CD14-positive monocyte (primary cell): ENCODE data around the gene CCDC15. TPM values are rescaled to one million over a fixed set of nuclear protein-coding genes. Genes with fewer than 3 reads are reported as not detected.

ENCODE experiments used
- DNase-seq, 3 donors: peaks; one replicate each; pipeline ENCODE4 v3.0.0-alpha.2; 2011 to 2022
- H2AFZ ChIP-seq: 2 replicates; pipeline ENCODE4 v1.6.0; 2012; ENCODE audit warnings: mild to moderate bottlenecking, low read depth, low read length, inconsistent platforms; ENCODE audit not compliant: insufficient read depth, poor library complexity, severe bottlenecking
- H3K27ac ChIP-seq, 2 donors: 1 replicate in 1 of 2; 2 replicates in 1 of 2; pipeline ENCODE4 v1.5.1; 2012 to 2013; ENCODE audit warnings: low read length in 2 of 2, control low read depth in 1 of 2, inconsistent platforms in 1 of 2, low read depth in 1 of 2, mild to moderate bottlenecking in 1 of 2
- H3K27me3 ChIP-seq, 2 donors: one replicate each; pipeline versions ENCODE4 v1.6.0 to v1.6.1; 2011 to 2013; ENCODE audit warnings: low read length in 2 of 2; ENCODE audit not compliant: control insufficient read depth in 2 of 2, insufficient read depth in 2 of 2
- H3K36me3 ChIP-seq, 2 donors: replicated peaks in 1 of 2; 1 replicate in 1 of 2; 2 replicates in 1 of 2; pipeline versions ENCODE4 v1.5.1 to v1.6.1; 2012 to 2013; ENCODE audit warnings: low read length in 2 of 2, control low read depth in 1 of 2, inconsistent platforms in 1 of 2, mild to moderate bottlenecking in 1 of 2; ENCODE audit not compliant: insufficient read depth in 2 of 2, control insufficient read depth in 1 of 2
- H3K4me1 ChIP-seq, 2 donors: 1 replicate in 1 of 2; 2 replicates in 1 of 2; pipeline versions ENCODE4 v1.5.1 to v1.6.1; 2012 to 2013; ENCODE audit warnings: low read length in 2 of 2, control low read depth in 1 of 2, inconsistent platforms in 1 of 2, mild to moderate bottlenecking in 1 of 2, moderate library complexity in 1 of 2; ENCODE audit not compliant: insufficient read depth in 2 of 2, control insufficient read depth in 1 of 2
- H3K4me2 ChIP-seq: replicated peaks from 2 replicates; pipeline ENCODE3; 2012; ENCODE audit warnings: low read length, moderate library complexity, mild to moderate bottlenecking; ENCODE audit not compliant: poor library complexity, severe bottlenecking; ENCODE audit errors: extremely low read depth
- H3K4me3 ChIP-seq, 3 experiments: fragments of 200-600 bp in 1 of 3; sonication (generic) in 1 of 3; replicated peaks in 1 of 3; 1 replicate in 2 of 3; 2 replicates in 1 of 3; pipeline ENCODE4 v1.5.1; 2011 to 2013; ENCODE audit warnings: low read length in 3 of 3, mild to moderate bottlenecking in 3 of 3, control low read depth in 2 of 3, low read depth in 2 of 3, inconsistent platforms in 1 of 3, moderate library complexity in 1 of 3
- H3K79me2 ChIP-seq: 2 replicates; pipeline ENCODE4 v1.6.0; 2012; ENCODE audit warnings: mild to moderate bottlenecking, control low read depth, inconsistent platforms, low read length, moderate library complexity; ENCODE audit not compliant: insufficient read depth
- H3K9ac ChIP-seq: 2 replicates; pipeline ENCODE4 v1.6.0; 2017; ENCODE audit warnings: low read length, mild to moderate bottlenecking; ENCODE audit not compliant: insufficient read depth, poor library complexity, severe bottlenecking
- H3K9me3 ChIP-seq, 2 donors: replicated peaks in 1 of 2; 1 replicate in 1 of 2; 2 replicates in 1 of 2; pipeline versions ENCODE4 v1.5.1 to v1.6.1; 2012 to 2013; ENCODE audit warnings: low read length in 2 of 2, control low read depth in 1 of 2; ENCODE audit not compliant: control insufficient read depth in 1 of 2, insufficient read depth in 1 of 2
- H4K20me1 ChIP-seq: 2 replicates; pipeline ENCODE4 v1.6.0; 2012; ENCODE audit warnings: mild to moderate bottlenecking, low read length, control low read depth, moderate library complexity; ENCODE audit not compliant: insufficient read depth
- H3K27ac Mint-ChIP-seq, 7 donors: one replicate each; pipeline ENCODE4 v1.8.0; 2020; ENCODE audit warnings: mild to moderate bottlenecking in 7 of 7, mixed read lengths in 7 of 7, moderate library complexity in 6 of 7, inconsistent platforms in 2 of 7
- H3K27me3 Mint-ChIP-seq, 3 donors: one replicate each; pipeline ENCODE4 v1.8.0; 2021 to 2022; ENCODE audit warnings: low read depth in 3 of 3, mild to moderate bottlenecking in 3 of 3, mixed read lengths in 3 of 3, moderate library complexity in 3 of 3, inconsistent platforms in 1 of 3
- H3K36me3 Mint-ChIP-seq, 2 donors: one replicate each; pipeline ENCODE4 v1.8.0; 2020; ENCODE audit warnings: mixed read lengths in 2 of 2, inconsistent platforms in 1 of 2, mild to moderate bottlenecking in 1 of 2
- H3K4me1 Mint-ChIP-seq: one replicate; pipeline ENCODE4 v1.8.0; 2020; ENCODE audit warnings: mild to moderate bottlenecking, mixed read lengths
- H3K4me3 Mint-ChIP-seq, 2 donors: one replicate each; pipeline ENCODE4 v1.8.0; 2020; ENCODE audit warnings: mild to moderate bottlenecking in 2 of 2, mixed read lengths in 2 of 2, moderate library complexity in 1 of 2
- H3K9me3 Mint-ChIP-seq, 7 donors: one replicate each; pipeline ENCODE4 v1.8.0; 2020 to 2022; ENCODE audit warnings: mixed read lengths in 7 of 7, mild to moderate bottlenecking in 6 of 7, moderate library complexity in 6 of 7, inconsistent platforms in 2 of 7
- CTCF ChIP-seq: fragments of 200-600 bp; IDR thresholded peaks from one replicate; pipeline ENCODE4 v1.8.0; 2022; ENCODE audit warnings: antibody characterized with exemption, mild to moderate bottlenecking
- WGBS: methylation state at CpG from one replicate; pipeline ENCODE4 v1.1.5; 2013; ENCODE audit warnings: missing lambda C conversion rate; ENCODE audit not compliant: insufficient coverage; 5-methylcytosine and 5-hydroxymethylcytosine counted together
- intact Hi-C, 2 donors: fragments of 100-400 bp; cut with micrococcal nuclease; formaldehyde crosslinking; loops; one replicate each; pipeline versions ENCODE4 v1.15.0 to v1.15.1; 2023
- polyA plus RNA-seq, 3 donors: library from polyadenylated mRNA; depleted of rRNA in 1 of 3; unstranded in 2 of 3; stranded (reverse) in 1 of 3; fragments of 300-500 nt in 2 of 3; fragments of >200 nt in 1 of 3; fragmentation: Illumina TruSeq in 2 of 3; gene quantifications; 1 replicate in 2 of 3; 2 replicates in 1 of 3; pipeline ENCODE4 v1.2.3, GENCODE V29; 2012 to 2021

The CCDC15 gene
- polyA plus RNA-seq, 3 donors = 0.24 to 0.32 (median 0.28) TPM

GRCh38 chr11:125064070-125064469 is 110.1 kb downstream of the CCDC15 start:
- no peaks in the 10 kb centered on the region for H3K9me3 Mint-ChIP-seq
- peaks cover 1 to 6% (median 5%) of the 10 kb centered on the region in 3 donors for H3K27me3 Mint-ChIP-seq
- no peaks in the 10 kb centered on the region for H3K36me3 ChIP-seq
- 100% methylated on average over 1 of the region's 7 CpGs for WGBS
- peak in 1 of 3 donors; percentile 3 for DNase-seq
- peak overlapping the region; percentile 93 for H3K27ac ChIP-seq
- H3K4me1 Mint-ChIP-seq = peaks cover 55% of the 10 kb centered on the region
- peak overlapping the region; percentile 98 for H3K9ac ChIP-seq
- TF ChIP-seq CTCF = no peak
- H3K4me3 ChIP-seq = peak overlapping the region; percentile 60 to 80 (median 75)
- H3K27ac Mint-ChIP-seq = peak overlapping the region; percentile 89 to 96 (median 93)
- peak overlapping the region; percentile 86 for H3K4me2 ChIP-seq
- H4K20me1 ChIP-seq = no peaks in the 10 kb centered on the region
- no peaks in the 10 kb centered on the region for H3K27me3 ChIP-seq
- peak overlapping the region; percentile 86 to 92 for H3K4me3 Mint-ChIP-seq
- H3K36me3 Mint-ChIP-seq = peaks cover 16 to 17% of the 10 kb centered on the region in 2 donors
- no peak overlapping the region for H2AFZ ChIP-seq
- H3K9me3 ChIP-seq = no peaks in the 10 kb centered on the region
- H3K79me2 ChIP-seq = peaks cover 51% of the 10 kb centered on the region
- H3K4me1 ChIP-seq = peaks cover 51 to 63% of the 10 kb centered on the region in 2 donors
- intact Hi-C loops = loop anchor here (5.0 to 10.0 kb wide), 3 partner anchors 48 to 109 kb away; partner anchors contain the start of genes CCDC15 (in 1 of the 2) and TMEM218 (in 1 of the 2)

GRCh38 chr11:125068368-125068767 is 114.4 kb downstream of the CCDC15 start:
- TF ChIP-seq CTCF = no peak
- Histone ChIP-seq H3K79me2 (peaks cover 76% of the 10 kb centered on the region), H3K4me2 (peak overlapping the region; percentile 26), H3K4me1 (peaks cover 87 to 96% of the 10 kb centered on the region in 2 donors), H2AFZ (no peak overlapping the region), H3K27ac (peak overlapping the region in 1 of 2 donors; percentile 99), H3K36me3 (no peaks in the 10 kb centered on the region), H3K4me3 (peak overlapping the region in 1 of 3 experiments; percentile 33), H4K20me1 (no peaks in the 10 kb centered on the region), H3K9me3 (no peaks in the 10 kb centered on the region), H3K27me3 (no peaks in the 10 kb centered on the region), H3K9ac (no peak overlapping the region)
- H3K27me3 Mint-ChIP-seq = peaks cover 0 to 5% (median 1%) of the 10 kb centered on the region in 3 donors
- H3K27ac Mint-ChIP-seq = peak overlapping the region; percentile 82 to 100 (median 99)
- no CpG with 5 or more reads among the region's 4 CpGs for WGBS
- peak; percentile 47 to 73 (median 62) for DNase-seq
- H3K4me1 Mint-ChIP-seq = peaks cover 87% of the 10 kb centered on the region
- H3K4me3 Mint-ChIP-seq = no peak overlapping the region
- intact Hi-C loops = loop anchor here in 1 of 2 donors (10.0 kb wide), 1 partner anchor 114 kb away; the partner anchor contains the start of gene CCDC15
- H3K36me3 Mint-ChIP-seq = peaks cover 30 to 43% of the 10 kb centered on the region in 2 donors
- H3K9me3 Mint-ChIP-seq = peaks cover 0 to 2% (median 0%) of the 10 kb centered on the region in 7 donors
